IPS DF 6.9 (cell line): ENCODE measurements around the gene PTGFR.

Source experiments
- DNase-seq: peaks from one replicate; pipeline ENCODE4 v3.0.0-alpha.2; 2013; ENCODE audit warnings: low read depth, low spot score
- H3K27ac ChIP-seq: one replicate; pipeline ENCODE4 v1.5.1; 2013; ENCODE audit warnings: low read length, control low read depth
- H3K27me3 ChIP-seq: 2 replicates; pipeline ENCODE4 v1.6.1; 2013; ENCODE audit warnings: mild to moderate bottlenecking, low read length; ENCODE audit not compliant: control insufficient read depth, insufficient read depth
- H3K36me3 ChIP-seq: 2 replicates; pipeline ENCODE4 v1.6.1; 2013; ENCODE audit warnings: low read length; ENCODE audit not compliant: control insufficient read depth, insufficient read depth
- H3K4me1 ChIP-seq: 2 replicates; pipeline ENCODE4 v1.6.1; 2013; ENCODE audit warnings: low read length; ENCODE audit not compliant: control insufficient read depth, insufficient read depth
- H3K4me3 ChIP-seq: 2 replicates; pipeline ENCODE4 v1.5.1; 2013; ENCODE audit warnings: mild to moderate bottlenecking, low read length
- H3K9me3 ChIP-seq: 2 replicates; pipeline ENCODE4 v1.6.1; 2013; ENCODE audit warnings: low read length, inconsistent platforms; ENCODE audit not compliant: control insufficient read depth, insufficient read depth
- WGBS: extraction: QIAGEN DNeasy Blood & Tissue Kit; methylation state at CpG from one replicate; pipeline ENCODE4 v1.1.7; 2013; ENCODE audit warnings: mixed read lengths, missing lambda C conversion rate; ENCODE audit not compliant: insufficient read length, insufficient coverage; 5-methylcytosine and 5-hydroxymethylcytosine counted together

Gene PTGFR

GRCh38 chr1:78475888-78476610, 14.7 kb upstream of the PTGFR start:
- no peak for DNase-seq
- no peaks in the 10 kb centered on the region for H3K9me3 ChIP-seq
- H3K27ac ChIP-seq: no peak overlapping the region
- no peaks in the 10 kb centered on the region for H3K27me3 ChIP-seq
- H3K36me3 ChIP-seq: no peaks in the 10 kb centered on the region
- no CpG with 5 or more reads among the region's 4 CpGs for WGBS
- H3K4me3 ChIP-seq: no peak overlapping the region
- H3K4me1 ChIP-seq: no peaks in the 10 kb centered on the region

GRCh38 chr1:78483903-78484302, 6.9 kb upstream of the PTGFR start:
- H3K27ac ChIP-seq: no peak overlapping the region
- H3K36me3 ChIP-seq: no peaks in the 10 kb centered on the region
- no CpG with 5 or more reads among the region's 6 CpGs for WGBS
- no peaks in the 10 kb centered on the region for H3K9me3 ChIP-seq
- H3K4me1 ChIP-seq: 0 out of 2 replicates have a peak, but pooled peaks cover 2% of the 10 kb centered on the region
- no peak overlapping the region for H3K4me3 ChIP-seq
- DNase-seq: no peak
- no peaks in the 10 kb centered on the region for H3K27me3 ChIP-seq

- Histone ChIP-seq H3K27me3 (peaks cover 18% of the 10 kb centered on the region), H3K4me3 (peak overlapping the region; percentile 45; the same call in 1 of the 2 replicates), H3K27ac (no peak overlapping the region), H3K36me3 (no peaks in the 10 kb centered on the region), H3K9me3 (no peaks in the 10 kb centered on the region), H3K4me1 (no peaks in the 10 kb centered on the region)
- no CpG with 5 or more reads among the region's 37 CpGs for WGBS
- peak; percentile 4 for DNase-seq
Measured at GRCh38 chr1:78491451-78492071, 787 bp downstream of the PTGFR start.

GRCh38 chr1:78492386-78492950, 1.7 kb downstream of the PTGFR start:
- peaks cover 18% of the 10 kb centered on the region for H3K27me3 ChIP-seq

GRCh38 chr1:78493451-78493850, 2.7 kb downstream of the PTGFR start:
- Histone ChIP-seq H3K9me3 (no peaks in the 10 kb centered on the region), H3K27me3 (peaks cover 18% of the 10 kb centered on the region), H3K4me3 (no peak overlapping the region), H3K27ac (no peak overlapping the region), H3K36me3 (no peaks in the 10 kb centered on the region), H3K4me1 (no peaks in the 10 kb centered on the region)
- WGBS: no CpG with 5 or more reads among the region's 1 CpG
- DNase-seq: no peak

More at GRCh38 chr1:78492386-78492950, 1.7 kb downstream of the PTGFR start:
- Histone ChIP-seq H3K9me3 (no peaks in the 10 kb centered on the region), H3K36me3 (no peaks in the 10 kb centered on the region), H3K4me3 (no peak overlapping the region), H3K4me1 (no peaks in the 10 kb centered on the region), H3K27ac (no peak overlapping the region)
- DNase-seq: no peak
- WGBS: 100% methylated on average over 1 of the region's 12 CpGs

GRCh38 chr1:78497201-78497600, 6.4 kb downstream of the PTGFR start:
- no CpG with 5 or more reads among the region's 4 CpGs for WGBS

GRCh38 chr1:78500529-78500928, 9.8 kb downstream of the PTGFR start:
- 0 out of 2 replicates have a peak, but pooled peaks cover 1% of the 10 kb centered on the region for H3K27me3 ChIP-seq
- H3K27ac ChIP-seq: no peak overlapping the region
- H3K4me1 ChIP-seq: no peaks in the 10 kb centered on the region
- no peaks in the 10 kb centered on the region for H3K9me3 ChIP-seq
- no peak for DNase-seq
- no peak overlapping the region for H3K4me3 ChIP-seq
- WGBS: no CpG with 5 or more reads among the region's 2 CpGs
- H3K36me3 ChIP-seq: no peaks in the 10 kb centered on the region

More at GRCh38 chr1:78497201-78497600, 6.4 kb downstream of the PTGFR start:
- H3K27me3 ChIP-seq: peaks cover 4% of the 10 kb centered on the region; the same call in 1 of the 2 replicates
- no peaks in the 10 kb centered on the region for H3K9me3 ChIP-seq
- no peak overlapping the region for H3K27ac ChIP-seq
- H3K36me3 ChIP-seq: no peaks in the 10 kb centered on the region
- H3K4me1 ChIP-seq: no peaks in the 10 kb centered on the region
- H3K4me3 ChIP-seq: no peak overlapping the region
- DNase-seq: no peak

GRCh38 chr1:78501203-78501602, 10.4 kb downstream of the PTGFR start:
- Histone ChIP-seq H3K9me3 (no peaks in the 10 kb centered on the region), H3K4me3 (no peak overlapping the region), H3K27ac (no peak overlapping the region), H3K4me1 (no peaks in the 10 kb centered on the region), H3K27me3 (0 out of 2 replicates have a peak, but pooled peaks cover 1% of the 10 kb centered on the region), H3K36me3 (no peaks in the 10 kb centered on the region)
- DNase-seq: no peak

- no CpG with 5 or more reads among the region's 3 CpGs for WGBS
- no peak overlapping the region for H3K4me3 ChIP-seq
- H3K27ac ChIP-seq: no peak overlapping the region
- H3K4me1 ChIP-seq: no peaks in the 10 kb centered on the region
- H3K36me3 ChIP-seq: no peaks in the 10 kb centered on the region
- peaks cover 5% of the 10 kb centered on the region for H3K9me3 ChIP-seq
- H3K27me3 ChIP-seq: no peaks in the 10 kb centered on the region
- no peak for DNase-seq
Measured at GRCh38 chr1:78511334-78511733, 20.6 kb downstream of the PTGFR start.

GRCh38 chr1:78516716-78517115, 25.9 kb downstream of the PTGFR start:
- Histone ChIP-seq H3K27ac (no peak overlapping the region), H3K4me1 (no peaks in the 10 kb centered on the region), H3K27me3 (no peaks in the 10 kb centered on the region), H3K36me3 (no peaks in the 10 kb centered on the region), H3K9me3 (no peaks in the 10 kb centered on the region; the same call in 1 of the 2 replicates), H3K4me3 (no peak overlapping the region)
- no peak for DNase-seq
- WGBS: no CpG with 5 or more reads among the region's 2 CpGs
